OCI-LY1 (cell line): ENCODE results near the gene ZC3H6.

ENCODE experiments used
- H2AFZ ChIP-seq: fragments of 200-600 bp; sonication (generic), shearing (Covaris generic); 2 replicates; pipeline ENCODE4 v1.6.0; 2014; ENCODE audit warnings: antibody characterized with exemption, mild to moderate bottlenecking, low read length
- H3F3A ChIP-seq: fragments of 200-600 bp; sonication (generic), shearing (Covaris generic); 2 replicates; pipeline ENCODE4 v1.6.0; 2014; ENCODE audit warnings: mild to moderate bottlenecking, antibody characterized with exemption, low read length, moderate library complexity; ENCODE audit not compliant: insufficient read depth
- H3K27ac ChIP-seq: fragments of 200-600 bp; sonication (generic); 2 replicates; pipeline ENCODE4 v1.5.1; 2014; ENCODE audit warnings: low read length, mixed run types, mild to moderate bottlenecking, low read depth; ENCODE audit not compliant: poor library complexity, severe bottlenecking
- H3K27me3 ChIP-seq: fragments of 200-600 bp; sonication (generic); 2 replicates; pipeline ENCODE4 v1.6.0; 2014; ENCODE audit warnings: antibody characterized with exemption, mild to moderate bottlenecking, low read length, moderate library complexity; ENCODE audit not compliant: insufficient read depth
- H3K36me3 ChIP-seq: fragments of 200-600 bp; sonication (generic); 2 replicates; pipeline ENCODE4 v1.6.1; 2014; ENCODE audit warnings: mild to moderate bottlenecking, antibody characterized with exemption, low read length, moderate library complexity, mixed read lengths; ENCODE audit not compliant: insufficient read depth
- H3K4me1 ChIP-seq: fragments of 200-600 bp; sonication (generic); 2 replicates; pipeline ENCODE4 v1.5.1; 2014; ENCODE audit warnings: mild to moderate bottlenecking, low read length, moderate library complexity; ENCODE audit not compliant: insufficient read depth, severe bottlenecking
- H3K4me2 ChIP-seq: fragments of 200-600 bp; sonication (generic), shearing (Covaris generic); 2 replicates; pipeline ENCODE4 v1.6.1; 2014; ENCODE audit warnings: low read length
- H3K4me3 ChIP-seq: fragments of 200-600 bp; sonication (generic); 2 replicates; pipeline ENCODE4 v1.5.1; 2014; ENCODE audit warnings: low read length, low read depth, mild to moderate bottlenecking, mixed read lengths; ENCODE audit not compliant: poor library complexity, severe bottlenecking
- H3K79me2 ChIP-seq: fragments of 200-600 bp; shearing (Covaris generic); 2 replicates; pipeline ENCODE4 v1.6.1; 2016; ENCODE audit warnings: mixed run types, low read length, mixed read lengths; ENCODE audit not compliant: insufficient read depth
- H3K9ac ChIP-seq: fragments of 200-600 bp; sonication (generic), shearing (Covaris generic); 2 replicates; pipeline ENCODE4 v1.6.1; 2014; ENCODE audit warnings: mild to moderate bottlenecking, low read length, mixed read lengths
- H3K9me2 ChIP-seq: fragments of 200-600 bp; sonication (generic), shearing (Covaris generic); 2 replicates; pipeline ENCODE4 v1.6.1; 2014; ENCODE audit warnings: low read depth, mild to moderate bottlenecking, low read length, mixed read lengths
- H3K9me3 ChIP-seq: fragments of 200-600 bp; shearing (Covaris generic); 2 replicates; pipeline ENCODE4 v1.6.1; 2014; ENCODE audit warnings: low read length, mixed read lengths
- H4K20me1 ChIP-seq: fragments of 200-600 bp; sonication (generic), shearing (Covaris generic); 2 replicates; pipeline ENCODE4 v1.6.0; 2016; ENCODE audit warnings: mild to moderate bottlenecking, low read length; ENCODE audit not compliant: insufficient read depth
- CTCF ChIP-seq: fragments of 200-600 bp; sonication (generic), shearing (Covaris generic); IDR thresholded peaks from 2 replicates; pipeline ENCODE4 v1.5.1; 2017; ENCODE audit warnings: mild to moderate bottlenecking, antibody characterized with exemption, low read length, moderate library complexity, mixed read lengths
- EZH2 ChIP-seq: fragments of 200-600 bp; sonication (generic), shearing (Covaris generic); IDR thresholded peaks from 2 replicates; pipeline ENCODE4 v1.8.0; 2017; ENCODE audit warnings: borderline replicate concordance, mixed run types, mild to moderate bottlenecking, antibody characterized with exemption, low read length, moderate library complexity, mixed read lengths

ZC3H6 gene

GRCh38 chr2:112311932-112312331 lies 36.5 kb downstream of the ZC3H6 start:
- no peaks in the 10 kb centered on the region for H3K79me2 ChIP-seq
- no peak overlapping the region for H3K27ac ChIP-seq
- no peak for TF ChIP-seq EZH2
- TF ChIP-seq CTCF: no peak
- H3K4me3 ChIP-seq: no peak overlapping the region
- H2AFZ ChIP-seq: no peak overlapping the region
- no peak overlapping the region for H3K4me2 ChIP-seq
- H3K9me2 ChIP-seq: no peaks in the 10 kb centered on the region
- no peaks in the 10 kb centered on the region for H4K20me1 ChIP-seq
- H3K9me3 ChIP-seq: no peaks in the 10 kb centered on the region
- no peaks in the 10 kb centered on the region for H3K27me3 ChIP-seq
- no peak overlapping the region for H3K9ac ChIP-seq
- H3F3A ChIP-seq: no peaks in the 10 kb centered on the region
- no peaks in the 10 kb centered on the region for H3K4me1 ChIP-seq
- no peaks in the 10 kb centered on the region for H3K36me3 ChIP-seq

GRCh38 chr2:112312821-112313220 lies 37.4 kb downstream of the ZC3H6 start:
- Histone ChIP-seq H3K9ac (no peak overlapping the region), H3K79me2 (no peaks in the 10 kb centered on the region), H3K27me3 (no peaks in the 10 kb centered on the region), H4K20me1 (no peaks in the 10 kb centered on the region), H3K27ac (no peak overlapping the region), H3K4me1 (no peaks in the 10 kb centered on the region), H2AFZ (no peak overlapping the region), H3K4me3 (no peak overlapping the region), H3K36me3 (no peaks in the 10 kb centered on the region), H3F3A (no peaks in the 10 kb centered on the region), H3K9me3 (no peaks in the 10 kb centered on the region), H3K4me2 (no peak overlapping the region), H3K9me2 (no peaks in the 10 kb centered on the region)
- TF ChIP-seq EZH2 (no peak), CTCF (no peak)

- TF ChIP-seq CTCF (no peak), EZH2 (no peak)
- no peaks in the 10 kb centered on the region for H3K79me2 ChIP-seq
- no peaks in the 10 kb centered on the region for H3F3A ChIP-seq
Observed at GRCh38 chr2:112314856-112315255, 39.5 kb downstream of the ZC3H6 start.

More at GRCh38 chr2:112314856-112315255, 39.5 kb downstream of the ZC3H6 start:
- Histone ChIP-seq H3K4me1 (no peaks in the 10 kb centered on the region), H3K4me3 (no peak overlapping the region), H3K36me3 (no peaks in the 10 kb centered on the region), H3K27me3 (no peaks in the 10 kb centered on the region), H3K27ac (no peak overlapping the region), H4K20me1 (no peaks in the 10 kb centered on the region), H3K9ac (no peak overlapping the region), H2AFZ (no peak overlapping the region), H3K9me2 (no peaks in the 10 kb centered on the region), H3K4me2 (no peak overlapping the region), H3K9me3 (no peaks in the 10 kb centered on the region)
